Renal cortical epithelial cell (primary cell): ENCODE measurements around the gene RNU7-1. TPM values are rescaled to one million over a fixed set of nuclear protein-coding genes. Genes with fewer than 3 reads are reported as not detected.

Experiments used
- DNase-seq: peaks from one replicate; pipeline ENCODE4 v3.0.0-alpha.2; 2011; ENCODE audit warnings: low read depth
- total RNA-seq: library from RNA; depleted of rRNA; stranded (reverse); fragments of >200 nt; gene quantifications from 2 replicates; pipeline ENCODE4 v1.2.3, GENCODE V29; 2014

Gene RNU7-1
- total RNA-seq, 1 donor from 2014 or later = not detected

DNA sequence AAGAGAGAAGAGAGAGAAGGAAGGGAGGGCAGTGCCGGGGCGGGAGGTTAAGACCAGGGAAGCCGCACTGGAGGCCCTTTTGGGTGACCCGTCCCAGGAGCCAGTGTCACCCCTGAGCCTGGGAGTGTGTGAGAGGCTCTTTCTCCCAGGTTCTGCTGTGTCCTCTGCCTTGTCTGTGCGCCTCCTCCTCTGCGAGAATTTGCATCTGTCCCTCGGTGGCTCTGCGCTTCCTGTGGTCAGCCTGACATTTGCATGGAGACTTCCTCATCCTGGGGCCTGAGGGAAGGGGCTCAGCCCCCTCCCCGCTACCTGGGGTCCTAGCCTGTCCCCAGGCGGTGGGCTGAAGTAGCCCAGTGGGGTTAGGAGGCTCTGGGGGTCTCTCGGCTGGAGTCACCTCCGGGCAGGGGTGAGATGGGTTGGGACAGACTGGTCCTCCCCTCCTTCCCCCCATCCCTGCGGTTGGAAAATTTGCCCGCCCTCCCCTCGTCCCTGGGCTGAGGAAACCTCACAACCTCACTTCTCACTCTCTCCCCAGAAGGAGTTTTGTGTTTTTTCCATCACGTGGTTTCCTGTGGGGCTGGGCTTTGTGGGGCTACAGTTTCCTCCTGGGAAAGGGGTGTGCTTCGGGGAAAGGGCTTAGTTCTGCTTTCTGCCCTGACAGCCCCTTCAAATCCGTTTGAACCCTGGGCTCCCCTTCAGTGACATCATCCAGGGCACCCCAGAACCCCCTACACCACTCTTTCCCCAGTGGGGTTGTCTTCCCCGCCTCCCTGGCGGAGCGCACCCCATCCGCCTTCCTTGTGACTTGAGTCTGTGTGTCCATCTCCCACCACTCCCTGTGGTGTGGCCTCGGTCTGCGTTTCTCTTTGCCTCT, 10.1 kb downstream of the RNU7-1 start:
- DNase-seq = no peak

DNA sequence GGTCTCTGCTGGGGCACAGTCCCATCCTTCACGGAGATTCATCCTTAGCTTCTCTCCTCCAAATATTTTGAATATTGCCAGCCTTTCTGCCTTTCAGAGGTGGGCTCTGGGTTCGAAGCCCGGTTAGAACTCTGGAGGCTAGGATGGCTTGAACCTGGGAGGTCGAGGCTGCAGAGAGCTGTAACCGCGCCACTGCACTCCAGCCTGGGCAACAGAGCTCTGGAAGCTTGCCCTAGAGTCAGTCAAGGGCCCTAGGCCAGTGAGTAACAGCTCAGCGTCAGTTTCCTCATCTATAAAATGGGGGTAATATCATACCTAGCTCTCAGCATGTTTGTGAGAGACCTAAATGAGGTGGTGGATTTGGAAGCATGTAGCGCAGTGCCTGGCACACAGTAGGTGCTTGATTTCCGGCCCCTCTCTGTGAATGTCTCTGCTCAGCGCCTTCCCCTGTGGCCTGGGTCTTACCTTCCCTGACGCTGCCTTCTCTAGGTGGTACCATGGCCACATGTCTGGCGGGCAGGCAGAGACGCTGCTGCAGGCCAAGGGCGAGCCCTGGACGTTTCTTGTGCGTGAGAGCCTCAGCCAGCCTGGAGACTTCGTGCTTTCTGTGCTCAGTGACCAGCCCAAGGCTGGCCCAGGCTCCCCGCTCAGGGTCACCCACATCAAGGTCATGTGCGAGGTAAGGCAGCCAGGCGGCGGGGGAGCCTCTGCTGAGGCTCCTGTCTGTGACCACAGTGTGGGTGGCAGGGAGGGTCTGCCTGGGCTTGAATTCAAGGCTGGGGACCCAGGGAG, 10.9 kb downstream of the RNU7-1 start:
- no peak for DNase-seq

DNA sequence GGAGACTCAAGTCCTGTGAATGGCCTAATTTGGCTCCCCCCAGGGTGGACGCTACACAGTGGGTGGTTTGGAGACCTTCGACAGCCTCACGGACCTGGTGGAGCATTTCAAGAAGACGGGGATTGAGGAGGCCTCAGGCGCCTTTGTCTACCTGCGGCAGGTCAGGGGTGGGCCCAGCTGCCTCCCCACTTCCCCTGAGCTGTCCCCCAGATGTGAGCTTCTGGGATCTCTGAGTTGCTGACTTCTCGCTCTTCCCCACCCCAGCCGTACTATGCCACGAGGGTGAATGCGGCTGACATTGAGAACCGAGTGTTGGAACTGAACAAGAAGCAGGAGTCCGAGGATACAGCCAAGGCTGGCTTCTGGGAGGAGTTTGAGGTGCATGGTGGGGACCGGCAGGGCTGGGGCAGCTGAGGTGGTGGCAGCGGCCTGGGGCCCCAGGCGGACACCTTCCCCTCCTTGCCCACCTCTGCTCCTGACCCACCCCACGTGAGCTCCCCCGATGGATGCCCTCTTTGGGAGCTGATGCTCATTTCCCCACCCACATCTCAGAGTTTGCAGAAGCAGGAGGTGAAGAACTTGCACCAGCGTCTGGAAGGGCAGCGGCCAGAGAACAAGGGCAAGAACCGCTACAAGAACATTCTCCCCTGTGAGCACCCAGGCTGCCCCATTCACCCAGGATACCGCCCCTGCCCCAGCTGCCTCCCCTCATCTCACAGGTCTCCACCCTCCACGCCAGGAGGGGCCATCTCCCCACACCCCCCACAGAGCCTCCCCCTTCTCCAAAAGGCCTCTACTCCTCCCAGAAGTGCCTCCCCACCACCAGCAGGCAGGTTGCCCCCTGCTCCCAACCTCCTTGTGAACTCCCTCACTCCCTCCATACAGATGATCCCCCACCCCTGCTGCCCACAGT, 11.7 kb downstream of the RNU7-1 start:
- no peak for DNase-seq

GRCh38 chr12:6956021-6956727, 12.6 kb downstream of the RNU7-1 start:
- DNase-seq = no peak

- no peak for DNase-seq
Measured at GRCh38 chr12:6957151-6957701, 13.6 kb downstream of the RNU7-1 start.

- no peak for DNase-seq
Measured at GRCh38 chr12:6957741-6958608, 14.4 kb downstream of the RNU7-1 start.

GRCh38 chr12:6958609-6959057, 15.0 kb downstream of the RNU7-1 start:
- no peak for DNase-seq

GRCh38 chr12:6959058-6959804, 15.6 kb downstream of the RNU7-1 start:
- DNase-seq = no peak

DNA sequence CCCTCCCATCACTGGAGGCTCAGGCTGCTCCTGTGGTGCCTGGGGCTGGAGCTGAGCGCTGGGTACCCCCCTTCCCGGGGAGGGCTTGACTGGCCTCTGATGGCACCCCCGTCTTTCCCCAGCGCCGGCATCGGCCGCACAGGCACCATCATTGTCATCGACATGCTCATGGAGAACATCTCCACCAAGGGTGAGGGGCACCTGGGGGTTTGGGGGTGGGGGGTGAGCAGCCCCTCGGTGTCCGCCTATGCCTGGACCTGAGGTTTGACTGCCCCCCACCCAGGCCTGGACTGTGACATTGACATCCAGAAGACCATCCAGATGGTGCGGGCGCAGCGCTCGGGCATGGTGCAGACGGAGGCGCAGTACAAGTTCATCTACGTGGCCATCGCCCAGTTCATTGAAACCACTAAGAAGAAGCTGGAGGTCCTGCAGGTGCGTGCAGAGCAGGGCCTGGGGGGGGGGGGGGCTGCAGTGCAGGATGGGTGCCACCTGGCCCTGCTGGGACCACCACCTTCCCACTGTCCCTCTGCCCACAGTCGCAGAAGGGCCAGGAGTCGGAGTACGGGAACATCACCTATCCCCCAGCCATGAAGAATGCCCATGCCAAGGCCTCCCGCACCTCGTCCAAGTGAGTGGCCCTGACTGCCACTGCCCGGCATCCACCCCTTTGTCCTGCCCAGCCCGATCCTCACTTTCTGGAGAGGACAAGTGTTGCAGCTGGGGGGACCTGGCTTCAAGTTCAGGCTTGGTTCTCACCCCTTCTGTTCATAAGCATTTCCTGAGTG, 16.4 kb downstream of the RNU7-1 start:
- no peak for DNase-seq

- no peak for DNase-seq
Measured at GRCh38 chr12:6960593-6961277, 17.1 kb downstream of the RNU7-1 start.

- no peak for DNase-seq
Measured at GRCh38 chr12:6961278-6961694, 17.7 kb downstream of the RNU7-1 start.

- DNase-seq = peak; percentile 46
Measured at GRCh38 chr12:6961695-6962284, 18.2 kb downstream of the RNU7-1 start.

DNA sequence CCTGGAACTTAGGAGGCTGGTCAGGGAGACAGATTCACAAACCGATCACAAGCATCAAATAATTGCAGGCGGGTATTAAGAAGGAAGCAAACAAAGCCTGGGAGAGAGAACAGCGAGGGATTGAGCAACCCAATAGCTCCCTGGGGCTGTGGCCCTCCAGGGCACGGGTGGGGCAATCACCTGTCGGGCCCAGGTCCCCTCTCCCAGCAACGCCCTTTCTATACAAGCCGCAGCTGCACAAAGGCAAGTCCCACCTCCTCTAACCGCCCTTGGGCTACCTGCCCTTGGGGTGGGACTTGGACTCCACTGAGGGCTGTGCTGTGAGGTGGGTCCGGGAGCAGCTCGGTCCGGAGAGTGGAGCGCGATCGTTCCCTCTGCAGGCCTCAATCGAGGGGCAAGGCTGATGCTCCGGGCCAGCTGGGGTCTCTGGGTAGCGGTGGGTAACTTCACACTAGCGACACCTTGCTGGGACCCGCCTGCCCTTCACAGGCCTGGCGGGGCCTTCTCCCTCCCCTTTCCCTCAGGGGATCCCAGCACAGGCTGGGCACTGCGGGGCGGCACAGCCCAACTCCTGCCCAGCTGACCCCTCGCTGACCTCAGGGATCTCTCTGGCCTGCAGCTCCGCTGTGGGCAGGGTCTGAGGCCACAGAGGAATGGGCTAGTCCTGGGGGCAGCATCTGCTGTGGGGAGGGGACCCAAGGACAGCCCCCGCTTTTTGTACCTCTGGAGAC, 18.8 kb downstream of the RNU7-1 start:
- DNase-seq = no peak

DNA sequence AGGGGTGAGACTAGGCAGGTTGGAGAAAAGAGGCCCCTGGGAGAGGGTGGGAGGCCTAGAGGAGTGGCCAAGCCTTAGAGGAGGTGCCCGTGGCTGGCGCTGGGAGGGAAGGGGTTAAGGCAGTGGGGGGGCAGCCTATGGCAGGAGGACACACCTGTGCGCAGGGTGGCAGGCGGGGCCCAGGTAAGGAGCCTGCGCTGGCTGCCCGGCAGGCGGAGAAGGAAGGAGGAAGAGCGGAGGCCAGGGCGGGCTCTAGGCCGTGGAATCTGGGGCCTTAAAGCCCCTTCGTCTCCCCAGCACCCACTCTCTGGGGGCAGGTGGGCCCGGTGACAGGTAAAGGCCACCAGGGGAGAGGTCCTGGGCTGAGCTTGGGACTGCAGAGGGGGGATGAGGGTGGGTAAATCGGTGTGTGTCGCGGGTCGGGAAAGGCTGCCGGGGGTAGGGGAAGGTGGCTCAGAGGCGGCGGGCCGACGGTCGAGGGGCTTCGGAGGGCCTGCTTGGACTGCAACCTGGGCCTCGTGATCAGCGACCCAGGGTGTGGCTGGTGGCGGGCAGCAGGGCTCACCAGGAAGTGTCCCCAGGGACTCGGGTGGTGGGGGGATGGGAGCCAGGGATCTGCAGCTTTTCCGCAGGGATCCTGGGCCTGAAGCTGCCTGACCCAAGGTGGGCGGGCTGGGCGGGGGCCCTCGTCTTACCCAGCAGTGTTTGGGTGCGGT, 19.6 kb downstream of the RNU7-1 start:
- DNase-seq = no peak

- no peak for DNase-seq
Measured at GRCh38 chr12:6963791-6964413, 20.3 kb downstream of the RNU7-1 start.
